HEK293 (cell line): Measurements from ENCODE around the gene PDE4D.

ENCODE experiments used
- CTCF ChIA-PET: fragments of 350-600 bp; formaldehyde crosslinking; extraction: SDS; loops from one replicate; lab custom pipeline; 2021; ENCODE audit warnings: antibody characterized with exemption; lab: Yijun Ruan, JAX
- POLR2A ChIA-PET: fragments of 300-600 bp; formaldehyde crosslinking; extraction: SDS; loops from one replicate; lab custom pipeline; 2020; ENCODE audit warnings: antibody characterized with exemption, inconsistent platforms; lab: Yijun Ruan, JAX
- H3K27ac ChIP-seq: fragments of 200-500 bp; sonication (Bioruptor generic); 2 replicates; pipeline ENCODE4 v1.5.1; 2014; ENCODE audit warnings: low read depth, low read length, control low read depth, inconsistent platforms; ENCODE audit errors: extremely low read depth
- H3K36me3 ChIP-seq, 2 experiments: fragments of 200-500 bp in 1 of 2; sonication (Bioruptor generic) in 1 of 2; 1 replicate in 1 of 2; 2 replicates in 1 of 2; pipeline ENCODE4 v1.5.1; 2014 to 2017; ENCODE audit warnings: inconsistent platforms in 2 of 2, low read length in 2 of 2; ENCODE audit not compliant: control insufficient read depth in 2 of 2, insufficient read depth in 1 of 2
- H3K4me1 ChIP-seq: fragments of 200-500 bp; sonication (Bioruptor generic); 2 replicates; pipeline ENCODE4 v1.5.1; 2014; ENCODE audit warnings: mild to moderate bottlenecking, low read length, inconsistent platforms; ENCODE audit not compliant: control insufficient read depth, insufficient read depth
- H3K4me3 ChIP-seq: 2 replicates; pipeline ENCODE4 v1.5.1; 2011; ENCODE audit warnings: low read depth, mild to moderate bottlenecking, control low read depth, low read length, moderate library complexity
- H3K9me3 ChIP-seq: fragments of 200-500 bp; sonication (Bioruptor generic); 2 replicates; pipeline ENCODE4 v1.5.1; 2014; ENCODE audit warnings: low read depth, low read length, inconsistent platforms; ENCODE audit not compliant: control insufficient read depth, insufficient read depth
- EGR2 ChIP-seq: fragments of 450-650 bp; formaldehyde crosslinking; IDR thresholded peaks from 2 replicates; pipeline ENCODE4 v1.5.1; 2016; ENCODE audit warnings: low read depth, missing biosample characterization, missing genetic modification characterization
- FEZF1 ChIP-seq: fragments of 450-650 bp; formaldehyde crosslinking; IDR thresholded peaks from 2 replicates; pipeline ENCODE4 v1.5.1; 2016; ENCODE audit warnings: missing biosample characterization, missing genetic modification characterization
- KLF1 ChIP-seq: fragments of 450-650 bp; formaldehyde crosslinking; IDR thresholded peaks from 2 replicates; pipeline ENCODE4 v1.5.1; 2016; ENCODE audit warnings: missing biosample characterization, missing genetic modification characterization
- MZF1 ChIP-seq: fragments of 450-650 bp; formaldehyde crosslinking; IDR thresholded peaks from 2 replicates; pipeline ENCODE4 v1.5.1; 2017; ENCODE audit warnings: missing biosample characterization, missing genetic modification characterization, borderline replicate concordance
- PRDM1 ChIP-seq: fragments of 450-650 bp; formaldehyde crosslinking; IDR thresholded peaks from 2 replicates; pipeline ENCODE4; 2016; ENCODE audit warnings: missing biosample characterization, missing genetic modification characterization
- SALL2 ChIP-seq: fragments of 450-650 bp; formaldehyde crosslinking; IDR thresholded peaks from 2 replicates; pipeline ENCODE4 v1.5.0; 2017; ENCODE audit warnings: missing biosample characterization, mild to moderate bottlenecking, missing genetic modification characterization, borderline replicate concordance
- SCRT1 ChIP-seq: fragments of 450-650 bp; formaldehyde crosslinking; IDR thresholded peaks from 2 replicates; pipeline ENCODE4 v1.5.1; 2016; ENCODE audit warnings: missing biosample characterization, missing genetic modification characterization, borderline replicate concordance
- WT1 ChIP-seq: fragments of 450-650 bp; formaldehyde crosslinking; IDR thresholded peaks from 2 replicates; pipeline ENCODE4 v1.5.1; 2016; ENCODE audit warnings: missing biosample characterization, missing genetic modification characterization
- ZFHX2 ChIP-seq: fragments of 450-650 bp; formaldehyde crosslinking; conservative IDR thresholded peaks from 2 replicates; pipeline ENCODE4 v1.5.1; 2016; ENCODE audit warnings: missing biosample characterization, missing genetic modification characterization
- ZNF174 ChIP-seq: fragments of 450-650 bp; formaldehyde crosslinking; IDR thresholded peaks from 2 replicates; pipeline ENCODE4 v1.5.0; 2017; ENCODE audit warnings: missing biosample characterization, mild to moderate bottlenecking, missing genetic modification characterization
- ZNF26 ChIP-seq: fragments of 450-650 bp; formaldehyde crosslinking; IDR thresholded peaks from 2 replicates; pipeline ENCODE4 v1.5.1; 2016; ENCODE audit warnings: missing biosample characterization, missing genetic modification characterization
- ZNF292 ChIP-seq: fragments of 450-650 bp; formaldehyde crosslinking; IDR thresholded peaks from 2 replicates; pipeline ENCODE4 v1.5.1; 2016; ENCODE audit warnings: low read depth, missing biosample characterization, missing genetic modification characterization, borderline replicate concordance
- ZNF311 ChIP-seq: fragments of 450-650 bp; formaldehyde crosslinking; IDR thresholded peaks from 2 replicates; pipeline ENCODE4 v1.5.1; 2017; ENCODE audit warnings: missing biosample characterization, missing genetic modification characterization, borderline replicate concordance
- ZNF433 ChIP-seq: fragments of 450-650 bp; formaldehyde crosslinking; IDR thresholded peaks from 2 replicates; pipeline ENCODE4 v1.5.1; 2016; ENCODE audit warnings: missing biosample characterization, missing genetic modification characterization, low read depth
- ZNF558 ChIP-seq: fragments of 450-650 bp; formaldehyde crosslinking; IDR thresholded peaks from 2 replicates; pipeline ENCODE4 v1.5.1; 2016; ENCODE audit warnings: missing biosample characterization, missing genetic modification characterization
- ZNF561 ChIP-seq: fragments of 450-650 bp; IDR thresholded peaks from 2 replicates; pipeline ENCODE4 v1.5.1; 2018; ENCODE audit warnings: missing biosample characterization, missing genetic modification characterization, borderline replicate concordance

Gene PDE4D

GRCh38 chr5:59484618-59485017 lies 408.9 kb downstream of the PDE4D start:
- Histone ChIP-seq H3K27ac (no peak overlapping the region), H3K9me3 (no peaks in the 10 kb centered on the region), H3K4me3 (no peak overlapping the region), H3K36me3 (no peaks in the 10 kb centered on the region), H3K4me1 (peaks cover 16% of the 10 kb centered on the region)
- ChIA-PET CTCF (no interaction called here), POLR2A (no interaction called here)
- no peak for TF ChIP-seq ZNF174 (tag by site-specific recombination)
- no peak for TF ChIP-seq ZNF26

GRCh38 chr5:59483971-59484472 lies 409.5 kb downstream of the PDE4D start:
- ChIA-PET CTCF (interaction anchor here (0.9 kb wide), 1 partner anchor 13 kb away, joined by 3 read pairs; no protein-coding TSS in a partner anchor), POLR2A (no interaction called here)
- no peak overlapping the region for H3K27ac ChIP-seq
- H3K4me1 ChIP-seq = peaks cover 20% of the 10 kb centered on the region
- H3K4me3 ChIP-seq = no peak overlapping the region
- no peaks in the 10 kb centered on the region for H3K36me3 ChIP-seq
- TF ChIP-seq ZFHX2 (tag by site-specific recombination) (no peak), ZNF292 (tag by site-specific recombination) (no peak), WT1 (peak; percentile 49), SCRT1 (tag by site-specific recombination) (no peak)
- no peaks in the 10 kb centered on the region for H3K9me3 ChIP-seq

GRCh38 chr5:59479086-59479485 lies 414.4 kb downstream of the PDE4D start:
- H3K9me3 ChIP-seq = no peaks in the 10 kb centered on the region
- H3K27ac ChIP-seq = no peak overlapping the region
- no peaks in the 10 kb centered on the region for H3K36me3 ChIP-seq
- H3K4me1 ChIP-seq = peaks cover 9% of the 10 kb centered on the region
- TF ChIP-seq ZNF433 (tag by site-specific recombination) (no peak), EGR2 (no peak), SALL2 (tag by site-specific recombination) (no peak), ZNF561 (tag by site-specific recombination) (no peak)
- no peak overlapping the region for H3K4me3 ChIP-seq
- ChIA-PET CTCF (interaction anchor here (0.6 to 0.9 kb wide), 3 partner anchors 12 to 91 kb away, joined by 3 to 4 read pairs (median 3); no protein-coding TSS in a partner anchor), POLR2A (no interaction called here)

- TF ChIP-seq KLF1 (tag by site-specific recombination) = no peak
- TF ChIP-seq ZNF558 = no peak
- TF ChIP-seq MZF1 (tag by site-specific recombination) = no peak
- peak; percentile 80 for TF ChIP-seq PRDM1
- no peaks in the 10 kb centered on the region for H3K9me3 ChIP-seq
- ChIA-PET POLR2A (interaction anchor here (0.6 kb wide), 1 partner anchor 57 kb away, joined by 3 read pairs; no protein-coding TSS in a partner anchor), CTCF (interaction anchor here (1.4 kb wide), 1 partner anchor 199 kb away, joined by 4 read pairs; no protein-coding TSS in a partner anchor)
- H3K27ac ChIP-seq = no peak overlapping the region
- H3K36me3 ChIP-seq = no peaks in the 10 kb centered on the region
- H3K4me3 ChIP-seq = no peak overlapping the region
- peaks cover 4% of the 10 kb centered on the region; the same call in 1 of the 2 replicates for H3K4me1 ChIP-seq
Observed at GRCh38 chr5:59474324-59474723, 419.2 kb downstream of the PDE4D start.

GRCh38 chr5:59473611-59474010 lies 419.9 kb downstream of the PDE4D start:
- no peaks in the 10 kb centered on the region for H3K9me3 ChIP-seq
- H3K27ac ChIP-seq = no peak overlapping the region
- H3K4me1 ChIP-seq = no peaks in the 10 kb centered on the region
- no peak overlapping the region for H3K4me3 ChIP-seq
- TF ChIP-seq FEZF1 (tag by site-specific recombination) (peak; percentile 31; the same call in 1 of the 2 replicates), ZNF311 (tag by site-specific recombination) (no peak)
- POLR2A ChIA-PET = interaction anchor here (0.6 kb wide), 1 partner anchor 56 kb away, joined by 3 read pairs; no protein-coding TSS in a partner anchor
- H3K36me3 ChIP-seq = no peaks in the 10 kb centered on the region
- CTCF ChIA-PET = interaction anchor here (1.4 kb wide), 1 partner anchor 200 kb away, joined by 4 read pairs; no protein-coding TSS in a partner anchor
